OCI-LY7 (cell line): Measurements from ENCODE around the gene RNF220. TPM values are rescaled to one million over a fixed set of nuclear protein-coding genes. Genes with fewer than 3 reads are reported as not detected.

ENCODE experiments used
- BruUV-seq: library from RNA; stranded (reverse); fragments of 400-500 nt; replicated peaks from 2 replicates; lab custom pipeline; 2021; lab: Mats Ljungman, UMichigan
- CTCF ChIA-PET: fragments of 300-600 bp; sonication (Branson Sonifier 250); formaldehyde crosslinking; loops from one replicate; lab custom pipeline; 2022; ENCODE audit warnings: antibody characterized with exemption; ENCODE audit not compliant: unreplicated experiment; lab: Charles Lee
- POLR2A ChIA-PET: fragments of 300-600 bp; sonication (Branson Sonifier 250); formaldehyde crosslinking; loops from one replicate; lab custom pipeline; 2022; ENCODE audit warnings: antibody characterized with exemption; lab: Charles Lee
- DNase-seq: peaks from one replicate; pipeline ENCODE4 v3.0.0-alpha.2; 2015; ENCODE audit warnings: low spot score
- H2AFZ ChIP-seq: fragments of 200-600 bp; sonication (generic), shearing (Covaris generic); 2 replicates; pipeline ENCODE4 v1.6.1; 2014; ENCODE audit warnings: mild to moderate bottlenecking, antibody characterized with exemption, low read length, moderate library complexity
- H3K27ac ChIP-seq: fragments of 200-600 bp; sonication (generic); 2 replicates; pipeline ENCODE4 v1.5.1; 2014; ENCODE audit warnings: mixed run types, low read depth, mild to moderate bottlenecking, moderate library complexity, low read length, inconsistent platforms; ENCODE audit not compliant: poor library complexity, severe bottlenecking
- H3K36me3 ChIP-seq: fragments of 200-600 bp; sonication (generic); 2 replicates; pipeline ENCODE4 v1.6.1; 2014; ENCODE audit warnings: mild to moderate bottlenecking, antibody characterized with exemption, low read length, moderate library complexity, mixed read lengths; ENCODE audit not compliant: insufficient read depth
- H3K4me1 ChIP-seq: fragments of 200-600 bp; sonication (generic); 2 replicates; pipeline ENCODE4 v1.5.1; 2014; ENCODE audit warnings: mild to moderate bottlenecking, low read length; ENCODE audit not compliant: insufficient read depth, poor library complexity, severe bottlenecking
- H3K4me2 ChIP-seq: fragments of 200-600 bp; sonication (generic); 2 replicates; pipeline ENCODE4 v1.6.1; 2014; ENCODE audit warnings: mild to moderate bottlenecking, low read length
- H3K4me3 ChIP-seq: fragments of 200-600 bp; sonication (generic); 2 replicates; pipeline ENCODE4 v1.5.1; 2014; ENCODE audit warnings: mild to moderate bottlenecking, low read depth, low read length; ENCODE audit not compliant: poor library complexity, severe bottlenecking
- H3K79me2 ChIP-seq: fragments of 200-600 bp; sonication (generic); 2 replicates; pipeline ENCODE4 v1.6.1; 2016; ENCODE audit warnings: low read depth, mild to moderate bottlenecking, low read length, moderate library complexity, mixed read lengths; ENCODE audit not compliant: insufficient read depth
- H3K9me2 ChIP-seq: fragments of 200-600 bp; sonication (generic); 2 replicates; pipeline ENCODE4 v1.6.1; 2016; ENCODE audit warnings: mild to moderate bottlenecking, low read length, mixed read lengths; ENCODE audit not compliant: insufficient read depth
- H3K9me3 ChIP-seq: fragments of 200-600 bp; sonication (generic); 2 replicates; pipeline ENCODE4 v1.6.1; 2014; ENCODE audit warnings: mild to moderate bottlenecking, mixed run types, low read length, mixed read lengths
- H4K20me1 ChIP-seq: fragments of 200-600 bp; sonication (generic); 2 replicates; pipeline ENCODE4 v1.6.1; 2014; ENCODE audit warnings: mild to moderate bottlenecking, antibody characterized with exemption, low read length, moderate library complexity, mixed read lengths; ENCODE audit not compliant: insufficient read depth
- CTCF ChIP-seq: fragments of 200-600 bp; sonication (generic); conservative IDR thresholded peaks from 2 replicates; pipeline ENCODE4 v1.5.1; 2014; ENCODE audit warnings: mild to moderate bottlenecking, antibody characterized with exemption, low read length, moderate library complexity, mixed read lengths
- EZH2phosphoT487 ChIP-seq: fragments of 200-600 bp; sonication (generic); IDR thresholded peaks from 2 replicates; pipeline ENCODE4 v1.6.1; 2018; ENCODE audit warnings: low read depth, borderline replicate concordance, mild to moderate bottlenecking, mixed run types, antibody characterized with exemption, low read length, moderate library complexity, mixed read lengths
- intact Hi-C: fragments of 100-400 bp; cut with micrococcal nuclease; formaldehyde crosslinking; loops from one replicate; pipeline ENCODE4 v1.10.0; 2022; ENCODE audit not compliant: unreplicated experiment
- total RNA-seq, 2 experiments: library from RNA; depleted of rRNA in 1 of 2; stranded (reverse); fragments of >200 nt in 1 of 2; shearing (Covaris generic) in 1 of 2; gene quantifications; 2 replicates each; pipeline ENCODE4 v1.2.3, GENCODE V29; 2014 to 2022

Gene RNF220
- total RNA-seq, 2 experiments from 2014 or later, result 82.3 to 85.5 TPM

- no TSS peak for BruUV-seq
- Histone ChIP-seq H3K9me3 (no peaks in the 10 kb centered on the region), H3K4me2 (no peak overlapping the region), H2AFZ (no peak overlapping the region), H3K79me2 (no peaks in the 10 kb centered on the region), H4K20me1 (no peaks in the 10 kb centered on the region), H3K9me2 (no peaks in the 10 kb centered on the region), H3K4me1 (peaks cover 33% of the 10 kb centered on the region), H3K27ac (no peak overlapping the region), H3K36me3 (no peaks in the 10 kb centered on the region), H3K4me3 (no peak overlapping the region)
- intact Hi-C loops, result no loop called here
- DNase-seq, result no peak
- ChIA-PET CTCF (no interaction called here), POLR2A (no interaction called here)
- TF ChIP-seq CTCF, result no peak
- no peak for TF ChIP-seq EZH2phosphoT487
Observed at GRCh38 chr1:44670751-44671640, 265.9 kb downstream of the RNF220 start.

- H3K4me1 ChIP-seq, result peaks cover 47% of the 10 kb centered on the region
- no peaks in the 10 kb centered on the region for H3K36me3 ChIP-seq
- peak; percentile 44 for DNase-seq
- peak overlapping the region; percentile 37; the same call in 1 of the 2 replicates for H3K4me2 ChIP-seq
- H3K9me2 ChIP-seq, result no peaks in the 10 kb centered on the region
- H3K79me2 ChIP-seq, result no peaks in the 10 kb centered on the region
- BruUV-seq, result no TSS peak
- H4K20me1 ChIP-seq, result no peaks in the 10 kb centered on the region
- intact Hi-C loops, result no loop called here
- no peak overlapping the region for H3K4me3 ChIP-seq
- ChIA-PET POLR2A (interaction anchor here (0.6 to 4.3 kb wide), 3 partner anchors 23 to 49 kb away, joined by 3 to 27 read pairs (median 3); no protein-coding TSS in a partner anchor), CTCF (no interaction called here)
- no peaks in the 10 kb centered on the region for H3K9me3 ChIP-seq
- TF ChIP-seq EZH2phosphoT487, result no peak
- no peak for TF ChIP-seq CTCF
- no peak overlapping the region for H2AFZ ChIP-seq
- no peak overlapping the region for H3K27ac ChIP-seq
Observed at GRCh38 chr1:44672254-44672955, 267.4 kb downstream of the RNF220 start.
